Hematopoietic multipotent progenitor cell treated with erythropoietin and hydrocortisone succinate and interleukin-3 and kit ligand, for 8 days (in vitro differentiated cells): ENCODE measurements around the gene TNFSF8.

ENCODE experiments used
- DNase-seq: peaks from one replicate; pipeline ENCODE4 v3.0.0-alpha.2; 2015

Gene TNFSF8

DNA sequence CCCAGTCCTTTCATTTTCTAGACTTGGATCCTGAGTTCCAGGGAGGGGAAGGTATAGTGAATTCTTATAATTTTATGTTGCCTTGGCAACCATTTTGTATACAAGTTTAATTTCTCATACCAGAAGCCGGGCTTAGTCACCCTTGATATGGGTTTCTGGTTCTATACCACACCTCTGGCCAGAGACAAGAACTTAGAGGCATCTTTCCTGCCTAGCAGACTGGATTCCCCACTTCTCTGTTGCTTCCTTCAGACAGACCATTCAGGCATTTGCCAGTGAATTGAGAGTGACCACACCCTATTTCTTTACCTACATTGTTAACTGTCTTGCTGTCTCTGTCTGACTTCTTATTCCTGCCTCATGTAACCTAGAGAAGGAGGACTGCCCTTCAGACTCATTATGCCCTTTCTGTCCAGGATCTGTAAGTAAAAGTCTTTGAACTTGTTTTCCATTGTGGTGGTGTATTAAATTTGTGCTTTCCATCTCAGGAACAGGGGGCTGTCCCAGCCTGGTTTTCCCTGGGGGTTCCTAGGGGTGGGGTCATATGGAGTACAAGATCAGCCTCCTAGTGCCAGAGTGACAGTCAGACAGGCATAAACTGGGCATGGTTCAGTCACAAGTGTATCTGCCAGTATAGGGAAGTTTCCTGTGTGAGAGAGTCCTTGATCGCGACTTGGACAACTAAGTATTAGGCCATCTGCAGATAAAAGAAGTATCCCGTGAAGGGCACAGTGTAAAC is 27.4 kb downstream of the TNFSF8 start:
- DNase-seq, result no peak

DNA sequence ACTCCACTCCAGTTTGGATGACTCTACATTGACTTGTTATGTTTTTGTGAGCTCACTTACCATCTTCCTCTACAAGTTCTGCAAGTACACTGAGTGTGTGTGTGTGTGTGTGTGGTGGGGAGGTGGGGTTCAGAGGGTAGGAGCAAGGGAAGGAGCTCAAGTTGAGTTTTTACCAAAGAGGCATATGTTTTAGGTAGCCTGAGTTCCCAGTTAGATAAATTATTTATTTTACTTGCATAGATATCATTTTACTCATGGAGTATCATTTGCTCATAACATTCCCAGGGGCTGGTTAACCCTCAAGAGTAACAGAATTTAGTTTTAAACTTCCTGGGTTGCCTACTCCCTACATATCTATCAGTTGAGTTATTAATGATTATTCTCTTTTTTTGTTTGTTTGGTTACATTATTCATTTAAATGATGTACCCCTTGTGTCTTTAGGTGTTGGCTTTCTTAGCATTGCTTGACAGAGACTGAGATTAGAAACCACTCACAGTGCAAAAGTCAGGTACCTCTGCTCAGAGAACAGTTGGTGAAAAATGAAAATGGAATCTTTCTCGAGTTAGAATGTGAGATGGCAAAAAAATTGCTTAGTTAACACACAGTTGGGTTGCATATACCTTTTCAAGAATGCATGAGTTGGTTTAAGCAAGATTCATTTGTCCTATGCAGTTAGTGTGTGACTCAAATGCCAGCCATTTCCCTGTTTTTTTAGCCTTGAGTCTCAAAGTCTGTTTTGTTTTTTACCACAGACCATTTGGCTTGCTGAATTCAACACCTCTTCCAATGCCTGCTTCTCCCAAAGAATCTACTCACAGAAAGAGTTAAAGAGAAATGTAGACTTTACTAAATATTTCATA is 29.2 kb downstream of the TNFSF8 start:
- DNase-seq, result no peak

DNA sequence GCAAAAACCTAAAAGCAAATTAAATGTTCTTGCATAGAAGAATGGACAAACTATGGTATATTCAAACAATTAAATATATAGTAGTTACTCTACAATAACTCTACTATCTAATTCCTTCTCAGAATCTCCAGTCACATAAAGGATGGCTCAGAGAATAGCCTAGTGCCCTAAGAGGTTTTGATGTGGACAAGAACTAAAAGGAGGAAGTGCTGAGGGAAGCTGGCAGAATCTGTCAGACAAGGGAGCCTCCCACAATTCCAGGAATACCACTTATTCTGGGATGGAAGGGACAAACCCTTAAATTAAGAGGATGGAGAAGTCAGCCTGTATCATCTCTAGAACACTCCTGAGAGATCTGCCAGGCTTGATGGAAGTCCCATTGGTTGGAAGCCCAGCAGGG is 30.4 kb downstream of the TNFSF8 start:
- no peak for DNase-seq

DNA sequence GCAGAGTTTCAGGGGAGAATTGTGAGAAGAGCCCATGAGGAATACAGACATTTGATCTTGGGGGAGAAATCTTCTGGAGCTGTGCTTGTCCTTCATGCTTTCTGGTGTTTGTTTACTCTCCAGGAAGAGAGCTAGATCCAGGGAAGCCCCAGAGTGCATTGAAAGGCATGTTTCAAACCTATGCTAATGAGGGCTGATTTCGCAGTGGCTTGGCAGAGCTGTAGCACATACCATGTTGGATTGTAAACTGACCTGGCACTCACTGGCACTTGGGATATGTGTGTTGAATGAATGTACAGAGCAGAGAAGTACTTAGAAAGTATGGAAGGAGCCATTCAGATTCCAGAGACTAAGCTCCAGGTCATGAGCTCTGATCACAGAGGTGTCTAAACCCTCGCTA is 30.9 kb downstream of the TNFSF8 start:
- no peak for DNase-seq

DNA sequence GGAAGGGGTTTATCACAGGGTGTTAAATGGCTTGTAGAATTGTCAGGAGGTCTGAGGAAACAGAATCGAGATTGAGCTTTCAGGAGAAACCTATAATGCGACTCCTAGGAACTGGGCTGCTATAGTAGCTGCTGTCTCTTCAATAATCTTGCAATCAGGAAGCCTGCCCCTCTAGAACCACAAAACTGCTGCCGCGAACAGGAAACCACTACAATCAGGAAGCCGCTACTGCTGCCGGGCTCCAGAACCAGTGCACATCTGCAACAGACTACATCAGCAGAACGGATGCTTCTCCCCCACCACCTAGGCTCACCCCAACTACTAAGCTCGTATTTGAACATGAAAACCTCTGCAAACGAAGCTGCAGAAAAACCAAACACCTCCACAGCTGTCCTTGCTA is 31.6 kb downstream of the TNFSF8 start:
- DNase-seq, result peak; percentile 16

DNA sequence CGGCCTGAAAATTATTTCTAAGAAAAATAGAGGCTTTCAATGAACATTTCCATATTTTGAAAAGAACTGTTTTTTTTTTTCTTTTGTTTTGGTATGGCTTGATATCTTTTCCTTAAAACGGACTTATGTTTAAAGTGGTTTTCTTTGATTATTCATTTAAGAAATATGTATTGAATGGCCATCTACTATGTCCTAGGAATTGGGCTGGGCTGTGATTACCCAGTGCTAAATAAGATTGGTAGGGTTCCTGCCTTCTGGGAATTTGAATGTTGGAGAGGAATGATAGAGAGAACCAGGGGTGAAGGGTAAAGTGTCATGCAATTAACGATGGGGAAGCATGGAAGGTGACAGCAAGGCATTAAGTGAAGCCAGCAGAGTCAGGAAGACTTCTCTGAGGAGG is 33.2 kb downstream of the TNFSF8 start:
- no peak for DNase-seq

DNA sequence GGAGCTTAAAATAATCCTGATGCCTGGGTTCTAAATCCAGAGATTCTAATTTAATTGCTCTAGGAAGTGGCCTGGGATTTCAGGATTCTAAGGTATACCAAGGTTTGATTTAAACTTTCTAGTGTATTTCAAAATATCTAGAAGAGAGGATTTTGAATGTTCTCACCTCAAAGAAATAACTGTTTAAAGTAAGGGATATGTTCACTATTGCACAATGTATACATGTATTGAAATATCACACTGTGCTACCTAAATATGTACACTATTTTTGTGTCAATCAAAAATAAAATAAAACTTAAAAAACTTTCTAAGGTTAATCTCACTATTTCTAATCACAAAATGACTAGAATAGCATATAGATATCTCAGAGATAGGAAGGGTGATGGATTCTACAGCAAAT is 34.0 kb downstream of the TNFSF8 start:
- no peak for DNase-seq

DNA sequence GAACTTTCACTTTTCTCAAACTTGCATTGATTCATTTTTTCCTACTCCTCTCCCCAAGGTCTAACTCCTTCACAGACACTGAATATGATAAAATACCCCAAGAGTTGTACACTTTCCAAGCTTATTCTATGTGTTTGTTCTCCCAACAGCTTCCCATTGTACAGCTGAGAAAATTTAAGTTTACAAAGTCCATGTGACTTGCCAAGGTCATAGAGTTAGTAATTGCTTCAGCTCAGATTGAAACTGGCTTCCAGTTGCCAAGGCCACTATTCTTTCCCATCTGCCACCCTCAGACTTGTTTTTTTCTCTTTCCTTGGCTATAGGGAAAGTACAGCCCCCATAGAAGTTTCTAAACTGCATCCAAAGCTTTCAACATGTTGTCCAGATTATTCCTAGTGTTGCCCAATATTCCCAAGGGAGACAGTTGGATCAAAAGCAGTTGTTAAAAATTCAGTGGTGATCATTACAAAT is 34.8 kb downstream of the TNFSF8 start:
- no peak for DNase-seq

DNA sequence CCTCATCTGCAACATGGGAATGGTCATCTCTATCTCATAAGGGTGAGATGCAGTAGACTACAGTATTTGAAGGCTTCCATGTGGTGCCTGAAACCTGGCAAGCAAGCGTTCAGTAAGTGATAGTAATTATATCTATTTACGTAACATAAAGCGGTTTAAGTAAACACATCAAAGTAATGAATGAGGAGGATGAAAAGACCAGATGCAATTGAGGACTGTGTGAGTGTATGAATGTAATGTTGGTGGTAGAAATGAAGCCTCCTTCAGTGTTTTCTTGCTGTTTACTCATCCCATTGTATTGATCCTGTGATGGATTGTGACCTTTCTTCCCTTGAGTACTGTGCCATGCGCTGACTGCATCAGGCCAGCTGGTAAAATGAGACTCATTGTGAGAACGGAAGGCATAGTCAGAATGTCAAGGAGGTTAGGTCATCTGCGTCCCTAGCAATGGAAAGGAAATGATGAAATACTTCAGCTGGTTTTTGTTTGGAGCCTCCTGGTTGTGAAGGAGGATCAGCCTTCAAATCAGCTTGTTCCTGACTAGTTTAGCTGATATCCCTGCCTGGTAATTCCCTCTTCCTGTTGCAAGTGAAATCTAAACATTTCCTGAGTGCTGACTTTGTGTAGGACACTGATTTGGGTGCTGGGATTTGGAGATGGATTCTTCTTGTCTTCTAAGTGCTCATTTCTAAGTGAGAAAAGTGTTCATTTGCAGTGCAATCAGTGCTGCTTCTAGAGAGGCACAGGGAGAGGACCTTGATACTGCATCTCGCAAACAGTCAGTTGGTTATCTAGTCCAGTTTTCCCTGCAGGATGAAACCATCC is 35.6 kb downstream of the TNFSF8 start:
- no peak for DNase-seq

DNA sequence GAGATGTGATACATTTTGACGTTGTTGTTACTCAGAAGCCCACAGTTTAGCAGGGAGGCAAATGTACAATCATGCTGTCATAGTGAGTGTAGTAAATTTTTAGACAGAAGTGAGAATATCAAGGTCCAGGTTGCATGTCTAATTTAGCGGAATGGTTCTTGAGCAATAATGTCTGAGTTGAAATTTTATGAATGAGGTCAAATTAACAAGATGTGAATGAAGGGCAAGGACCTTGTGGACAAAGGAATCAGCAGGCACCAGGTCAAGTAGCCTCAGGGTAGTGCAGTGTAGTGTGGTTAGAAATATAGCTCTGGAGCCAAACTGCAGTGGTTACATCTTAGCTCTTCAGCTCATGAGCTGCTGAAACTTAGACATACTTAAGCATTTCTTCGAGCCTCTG is 36.2 kb downstream of the TNFSF8 start:
- no peak for DNase-seq

DNA sequence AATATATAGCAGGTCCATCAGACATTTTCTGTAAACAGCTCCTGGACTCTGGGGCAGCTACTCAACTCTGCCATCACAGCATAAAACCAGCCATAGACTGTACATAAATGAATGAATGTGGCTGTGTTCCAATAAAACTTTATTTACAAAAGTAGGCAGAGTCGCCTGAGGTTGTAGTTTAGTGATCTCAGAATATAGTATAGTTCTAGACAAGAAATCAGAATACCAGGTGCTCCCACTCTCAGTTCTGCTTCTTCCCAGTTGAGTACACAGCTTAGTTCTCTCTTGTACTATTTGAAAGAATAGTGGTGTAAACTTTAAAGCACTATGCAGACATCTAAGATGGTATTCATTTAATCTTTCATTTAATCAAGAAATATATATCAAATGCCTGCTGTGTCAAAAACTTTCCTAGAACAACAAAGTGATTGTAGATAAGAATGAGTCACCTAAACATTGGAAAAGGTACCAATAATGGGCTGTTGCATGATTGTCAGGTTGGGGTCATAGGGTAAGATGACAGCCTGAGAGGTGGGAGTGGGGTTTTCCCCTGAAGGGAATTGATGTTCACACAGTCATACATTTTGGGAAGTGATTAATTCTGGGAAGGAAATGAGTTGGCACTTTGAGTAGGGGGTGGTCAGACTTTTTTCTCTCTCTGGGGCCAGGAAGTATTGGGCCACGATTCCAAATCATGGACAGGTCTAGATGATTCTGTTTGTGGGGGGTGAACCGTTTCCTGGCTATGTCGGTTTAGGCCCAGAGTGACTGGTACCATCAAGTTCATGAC is 37.0 kb downstream of the TNFSF8 start:
- no peak for DNase-seq

DNA sequence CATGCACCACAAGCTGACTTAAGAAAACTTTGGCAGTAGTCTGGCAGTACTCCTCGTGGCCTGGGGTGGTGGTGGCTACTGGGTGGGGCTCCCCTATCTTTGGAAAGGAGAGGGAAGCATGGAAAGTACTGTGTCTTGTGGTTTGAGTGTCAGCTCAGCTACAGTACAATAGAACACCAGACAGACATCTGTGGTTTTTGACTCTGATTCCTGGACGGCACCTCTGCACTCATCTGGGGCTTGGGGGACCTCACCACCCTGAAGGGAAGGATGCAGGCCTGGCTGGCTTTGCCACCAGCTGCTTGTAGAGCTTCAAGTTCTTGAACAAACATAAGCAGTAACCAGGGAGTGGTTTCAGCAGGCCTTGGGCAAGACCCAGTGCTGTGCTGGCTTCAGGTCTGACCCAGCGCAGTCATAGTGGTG is 40.6 kb downstream of the TNFSF8 start:
- peak; percentile 32 for DNase-seq

DNA sequence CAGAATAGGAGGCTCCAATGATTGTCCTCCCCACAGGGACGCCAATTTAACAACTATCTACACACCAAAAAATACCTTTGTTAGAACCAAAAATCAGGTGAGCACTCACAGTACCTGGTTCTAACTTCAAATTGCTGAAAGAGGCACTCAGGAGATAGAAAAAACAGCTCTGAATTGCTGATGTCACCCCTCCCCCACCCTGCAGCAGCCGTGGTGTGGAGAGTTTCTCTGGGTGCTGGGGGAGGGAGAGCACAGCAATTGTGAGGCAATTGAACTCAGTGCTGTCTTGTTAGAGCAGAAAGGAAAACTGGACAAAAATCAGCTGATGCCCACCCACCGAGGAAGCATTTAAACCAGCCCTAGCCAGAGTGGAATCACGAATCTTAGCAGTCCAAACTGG is 41.8 kb downstream of the TNFSF8 start:
- DNase-seq, result no peak

DNA sequence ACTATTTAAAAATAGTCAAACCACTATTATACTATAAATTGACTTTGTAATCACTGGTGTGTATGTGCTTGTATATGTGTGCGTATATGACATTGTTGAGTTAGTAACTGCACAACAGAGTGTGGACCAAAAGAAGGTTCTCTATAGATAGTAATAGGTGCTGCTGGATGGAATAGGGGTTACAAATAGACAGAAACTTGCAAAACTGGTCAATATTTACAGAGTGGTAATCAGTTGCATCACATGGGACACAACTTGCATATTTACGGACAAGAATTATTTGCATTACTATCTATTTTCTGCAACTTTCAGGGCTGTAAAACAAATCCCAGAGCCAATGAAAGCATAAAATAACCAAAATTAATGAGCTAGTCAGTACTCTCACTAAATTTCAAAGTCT is 42.4 kb downstream of the TNFSF8 start:
- no peak for DNase-seq

DNA sequence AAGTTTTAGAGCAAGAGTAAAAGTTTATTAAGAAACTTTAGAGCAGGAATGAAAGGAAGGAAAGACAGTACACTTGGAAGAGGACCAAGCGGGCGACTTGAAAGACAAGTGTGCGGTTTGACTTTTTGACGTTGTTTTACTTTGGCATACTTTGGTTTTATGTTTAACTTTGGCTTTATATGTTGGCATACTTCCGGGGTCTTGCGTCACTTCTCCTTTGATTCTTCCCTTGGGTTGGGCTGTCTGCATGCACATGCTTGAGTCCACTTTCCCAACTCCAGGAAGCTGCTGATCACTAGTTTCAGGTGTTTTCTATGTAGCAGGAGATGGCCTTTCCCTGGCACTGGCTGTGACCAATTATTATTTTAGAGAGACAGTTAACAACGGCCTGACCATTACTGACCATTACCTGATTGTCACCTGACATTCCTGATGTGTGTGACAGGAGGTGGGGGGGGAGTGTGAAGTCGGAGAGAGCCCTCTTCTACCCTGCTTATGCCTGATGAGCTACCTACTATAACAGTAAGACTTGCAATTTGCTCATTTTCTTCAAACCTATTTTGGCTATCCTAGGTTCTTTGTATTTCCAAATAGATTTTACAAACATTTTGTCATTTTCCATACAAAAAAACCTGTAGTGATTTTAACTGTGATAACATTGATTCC is 45.5 kb downstream of the TNFSF8 start:
- no peak for DNase-seq

DNA sequence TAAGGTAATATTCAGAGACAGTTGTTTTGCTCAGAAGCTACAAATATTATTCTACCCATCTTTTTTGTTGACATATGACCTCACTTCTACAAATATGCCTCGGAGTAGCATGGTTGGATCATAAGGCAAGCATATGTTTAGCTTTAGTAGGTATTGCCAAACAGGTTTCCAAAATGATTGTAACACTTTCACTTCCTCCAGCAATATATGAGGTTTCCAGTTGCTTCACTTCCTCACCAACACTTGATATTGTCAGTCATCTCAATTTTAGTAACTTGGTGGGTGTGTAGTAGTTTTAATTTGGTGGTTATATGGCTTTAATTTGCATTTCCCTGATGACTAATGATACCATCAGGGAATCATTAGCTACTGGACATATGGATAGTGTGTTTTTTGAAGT is 46.7 kb downstream of the TNFSF8 start:
- no peak for DNase-seq

DNA sequence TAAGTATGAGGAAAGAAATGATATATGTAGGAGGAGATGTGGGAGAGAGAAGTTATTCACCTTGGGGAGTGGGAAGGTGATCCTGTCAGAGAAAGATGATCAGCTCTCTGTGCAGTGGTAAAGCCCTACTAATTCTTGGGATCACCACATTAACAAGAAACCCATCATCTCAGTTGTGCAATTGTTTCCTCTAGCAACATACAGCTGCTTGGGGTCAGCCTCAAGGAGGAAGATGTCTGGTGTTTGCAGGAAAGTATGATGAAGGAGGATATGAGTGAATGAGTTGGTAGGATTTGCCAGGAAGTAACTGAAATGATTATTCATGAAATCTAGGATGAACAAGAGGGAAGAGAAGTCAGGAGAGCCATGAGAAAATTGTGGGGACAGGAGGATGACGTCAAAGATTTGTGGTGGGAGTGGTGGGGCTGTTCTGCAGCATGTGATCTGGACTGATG is 50.1 kb downstream of the TNFSF8 start:
- no peak for DNase-seq

DNA sequence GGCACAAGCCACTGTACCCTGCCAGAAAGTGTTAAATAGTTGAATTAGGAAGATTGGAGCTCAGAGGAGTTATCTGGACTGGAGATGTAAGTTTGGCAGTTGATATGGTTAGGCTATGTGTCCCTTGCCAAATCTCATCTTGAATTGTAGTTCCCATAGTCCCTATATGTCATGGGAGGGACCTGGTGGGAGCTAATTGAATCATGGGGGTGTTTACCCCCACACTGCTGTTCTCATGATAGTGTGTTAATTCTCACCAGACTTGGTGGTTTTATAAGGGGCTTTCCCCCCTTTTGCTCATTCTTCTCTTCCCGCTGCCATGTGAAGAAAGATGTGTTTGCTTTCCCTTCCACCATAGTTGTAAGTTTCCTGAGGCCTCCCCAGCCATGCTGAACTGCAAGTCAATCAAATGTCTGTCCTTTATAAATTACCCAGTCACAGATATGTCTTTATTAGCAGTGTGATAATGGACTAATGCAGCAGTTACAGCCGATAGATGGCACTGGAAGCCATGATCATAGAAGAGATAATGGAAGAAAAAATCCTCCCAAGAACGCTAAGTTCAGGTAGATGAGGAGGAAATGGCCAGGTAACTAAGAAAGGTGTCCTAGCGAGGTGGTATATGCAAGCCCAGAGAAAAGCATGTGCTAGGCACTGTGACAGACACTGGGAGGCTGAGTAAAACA is 51.4 kb downstream of the TNFSF8 start:
- no peak for DNase-seq

DNA sequence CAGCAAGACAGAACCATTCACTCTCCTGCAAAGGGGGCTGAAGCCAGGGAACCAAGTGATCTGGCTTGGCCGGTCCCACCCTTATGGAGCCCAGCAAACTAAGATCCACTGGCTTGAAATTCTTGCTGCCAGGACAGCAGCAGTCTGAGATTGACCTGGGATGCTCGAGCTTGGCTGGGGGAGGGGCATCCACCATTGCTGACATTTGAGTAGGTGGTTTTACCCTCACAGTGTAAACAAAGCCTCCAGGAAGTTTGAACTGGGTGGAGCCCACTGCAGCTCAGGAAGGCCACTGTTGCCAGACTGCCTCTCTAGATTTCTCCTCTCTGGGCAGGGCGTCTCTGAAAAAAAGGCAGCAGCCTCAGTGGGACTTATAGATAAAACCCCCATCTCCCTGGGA is 60.5 kb downstream of the TNFSF8 start:
- DNase-seq, result no peak

DNA sequence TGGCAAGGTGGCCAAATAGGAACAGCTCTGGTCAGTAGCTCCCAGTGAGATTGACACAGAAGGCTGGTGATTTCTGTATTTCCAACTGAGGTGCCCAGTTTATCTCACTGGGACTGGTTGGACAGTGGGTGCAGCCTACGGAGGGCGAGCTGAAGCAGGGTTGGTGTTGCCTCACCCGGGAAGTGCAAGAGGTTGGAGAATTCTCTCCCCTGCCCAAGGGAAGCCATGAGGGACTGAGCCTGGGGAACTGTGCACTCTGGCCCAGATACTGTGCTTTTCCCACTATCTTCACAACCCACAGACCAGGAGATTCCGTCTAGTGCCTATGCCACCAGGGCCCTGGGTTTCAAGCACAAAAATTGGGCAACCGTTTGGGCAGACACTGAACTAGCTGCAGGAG is 61.0 kb downstream of the TNFSF8 start:
- no peak for DNase-seq

DNA sequence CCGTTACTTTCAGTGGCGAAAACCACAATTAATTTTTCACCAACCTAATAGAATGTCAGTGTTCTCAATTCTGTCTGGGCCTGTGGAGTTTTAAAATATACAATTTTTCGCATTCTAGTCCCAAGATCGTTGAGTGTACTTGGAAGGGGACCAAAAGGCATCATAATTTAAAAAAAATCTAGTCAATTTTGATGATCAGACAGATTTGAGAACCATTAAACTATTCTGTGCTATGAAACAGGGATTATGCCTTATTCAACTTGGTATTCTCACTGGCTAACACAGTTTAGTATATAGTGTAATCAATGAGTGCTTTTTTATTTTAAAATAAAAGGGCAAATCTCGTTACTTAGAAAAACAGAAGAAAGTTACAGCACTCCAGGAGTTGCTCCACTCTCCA is 63.1 kb downstream of the TNFSF8 start:
- no peak for DNase-seq
